ENCODE data around the gene MAD2L2.
"Not testable (repeated sequence)": the region's sequence is repeated elsewhere in the genome, so short reads cannot be mapped to it uniquely, and the experiment has no call there.

The MAD2L2 gene

DNA sequence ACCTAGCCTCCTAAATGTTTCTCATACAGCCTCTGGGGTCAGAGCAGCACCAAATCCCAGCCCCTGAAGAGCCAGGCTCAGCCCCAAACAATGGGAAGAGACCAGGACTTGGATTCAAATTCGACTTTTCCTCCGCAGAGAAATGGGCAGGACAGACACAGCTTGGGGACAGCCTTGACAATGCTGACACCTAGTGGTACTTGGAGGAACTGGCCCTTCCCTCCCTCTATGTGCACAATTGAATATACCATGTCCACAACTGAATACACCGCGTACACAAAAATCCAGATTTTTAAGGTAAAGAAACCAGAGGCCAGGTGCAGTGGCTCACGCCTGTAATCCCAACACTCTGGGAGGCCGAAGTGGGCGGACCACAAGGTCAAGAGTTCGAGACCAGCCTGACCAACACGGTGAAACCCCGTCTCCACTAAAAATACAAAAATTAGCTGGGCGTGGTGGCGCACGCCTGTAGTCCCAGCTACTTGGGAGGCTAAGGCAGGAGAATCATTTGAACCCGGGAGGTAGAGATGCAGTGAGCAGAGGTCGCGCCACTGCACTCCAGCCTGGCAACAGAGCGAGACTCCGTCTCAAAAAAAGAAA lies 38.4 kb downstream of the MAD2L2 start:
- CTCF ChIA-PET = interaction anchor here (0.6 to 4.7 kb wide), 20 partner anchors 11 to 605 kb away, joined by 3 to 19 read pairs (median 4); partner anchors contain the start of genes AGTRAP and FBXO2
- POLR2A ChIA-PET (ENCODE audit: low non-redundant PET); H3K27ac ChIP-seq: not testable (repeated sequence)
- DNase-seq (ENCODE audit: low spot score) = peak; percentile 71
- TF ChIP-seq, protein P1, sequence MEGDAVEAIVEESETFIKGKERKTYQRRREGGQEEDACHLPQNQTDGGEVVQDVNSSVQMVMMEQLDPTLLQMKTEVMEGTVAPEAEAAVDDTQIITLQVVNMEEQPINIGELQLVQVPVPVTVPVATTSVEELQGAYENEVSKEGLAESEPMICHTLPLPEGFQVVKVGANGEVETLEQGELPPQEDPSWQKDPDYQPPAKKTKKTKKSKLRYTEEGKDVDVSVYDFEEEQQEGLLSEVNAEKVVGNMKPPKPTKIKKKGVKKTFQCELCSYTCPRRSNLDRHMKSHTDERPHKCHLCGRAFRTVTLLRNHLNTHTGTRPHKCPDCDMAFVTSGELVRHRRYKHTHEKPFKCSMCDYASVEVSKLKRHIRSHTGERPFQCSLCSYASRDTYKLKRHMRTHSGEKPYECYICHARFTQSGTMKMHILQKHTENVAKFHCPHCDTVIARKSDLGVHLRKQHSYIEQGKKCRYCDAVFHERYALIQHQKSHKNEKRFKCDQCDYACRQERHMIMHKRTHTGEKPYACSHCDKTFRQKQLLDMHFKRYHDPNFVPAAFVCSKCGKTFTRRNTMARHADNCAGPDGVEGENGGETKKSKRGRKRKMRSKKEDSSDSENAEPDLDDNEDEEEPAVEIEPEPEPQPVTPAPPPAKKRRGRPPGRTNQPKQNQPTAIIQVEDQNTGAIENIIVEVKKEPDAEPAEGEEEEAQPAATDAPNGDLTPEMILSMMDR (conservative IDR thresholded peaks at IDR 0.05; ENCODE audit: low read depth) = peak; percentile 94

DNA sequence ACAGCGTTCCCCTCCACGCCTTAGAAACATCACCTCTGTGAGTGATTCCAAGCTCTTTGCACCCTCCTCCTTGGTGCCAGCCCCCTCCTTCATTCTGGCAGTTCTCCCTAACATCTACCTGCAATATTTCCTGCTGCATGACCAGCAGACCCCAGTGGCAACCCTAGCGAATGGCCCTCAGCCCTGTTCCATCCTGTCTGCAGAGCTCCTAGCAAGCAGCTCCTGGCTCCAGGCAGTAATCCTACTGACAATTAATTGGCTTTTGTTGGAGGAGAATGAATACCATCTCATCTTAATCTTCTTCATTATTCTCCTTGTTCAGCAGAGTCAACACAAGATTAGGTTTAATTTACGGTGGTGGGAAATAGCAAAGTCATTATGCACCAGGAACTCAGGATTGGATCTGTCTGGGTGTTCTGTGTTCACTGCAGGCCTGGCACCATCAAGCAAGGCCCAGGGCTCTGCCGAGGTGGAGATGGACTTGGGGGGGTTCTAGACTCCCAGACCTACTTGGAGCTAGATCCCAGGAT lies 39.1 kb downstream of the MAD2L2 start:
- ChIA-PET POLR2A (ENCODE audit: low non-redundant PET) (no interaction called here), CTCF (interaction anchor here (0.6 to 4.7 kb wide), 23 partner anchors 12 to 604 kb away, joined by 3 to 19 read pairs (median 4); partner anchors contain the start of genes AGTRAP, FBXO2 and UBIAD1)
- H3K27ac ChIP-seq = no peak overlapping the region
- TF ChIP-seq, protein P1 (conservative IDR thresholded peaks at IDR 0.05; ENCODE audit: low read depth) = no peak
- DNase-seq (ENCODE audit: low spot score) = no peak

DNA sequence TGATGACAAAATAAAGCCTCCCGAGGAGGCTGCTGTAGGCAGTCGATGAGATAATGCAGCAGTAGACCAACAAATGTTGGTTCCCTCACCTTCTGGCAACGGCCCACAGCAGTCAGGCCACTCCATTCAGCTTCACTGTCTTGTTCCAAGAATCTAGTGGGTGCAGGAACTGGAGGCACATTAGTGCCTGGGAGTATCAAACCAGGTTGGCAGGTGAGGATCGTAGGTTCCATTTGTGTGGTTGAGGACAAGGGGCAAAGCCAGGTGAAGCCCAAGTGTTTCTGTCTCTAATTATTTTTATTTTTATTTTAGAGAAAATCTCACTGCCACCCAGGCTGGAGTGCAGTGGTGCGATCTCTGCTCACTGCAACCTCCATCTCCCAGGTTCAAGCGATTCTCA lies 40.0 kb downstream of the MAD2L2 start:
- no peak for DNase-seq (ENCODE audit: low spot score)
- CTCF ChIA-PET = interaction anchor here (0.7 to 4.7 kb wide), 4 partner anchors 9 to 603 kb away, joined by 3 to 19 read pairs (median 8); partner anchors contain the start of gene UBIAD1

DNA sequence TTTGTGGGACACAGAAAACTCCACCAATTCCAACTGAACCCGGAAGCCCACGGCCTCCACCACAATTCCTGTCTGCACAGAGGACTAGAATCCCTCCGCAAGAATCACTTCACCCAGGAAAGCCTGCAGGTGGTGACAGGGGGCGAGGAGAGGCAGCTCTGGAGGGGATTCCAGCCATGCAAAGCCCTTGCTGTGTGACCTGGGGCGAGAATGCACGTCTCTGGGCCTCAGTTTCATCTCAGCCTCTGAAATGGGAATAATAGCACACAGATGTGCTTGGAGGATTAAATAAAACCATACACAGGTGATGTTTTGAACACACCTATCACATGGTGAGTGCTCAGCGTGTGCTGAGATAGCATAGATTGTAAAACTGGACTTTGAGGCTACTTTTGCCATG lies 40.8 kb downstream of the MAD2L2 start:
- no peak for DNase-seq (ENCODE audit: low spot score)
- CTCF ChIA-PET = no interaction called here
- POLR2A ChIA-PET (ENCODE audit: low non-redundant PET) = interaction anchor here (0.6 kb wide), 3 partner anchors 41 to 1167 kb away, joined by 3 to 5 read pairs (median 3); partner anchors contain the start of gene MAD2L2
- TF ChIP-seq, protein P1 (conservative IDR thresholded peaks at IDR 0.05; ENCODE audit: low read depth) = no peak
- H3K27ac ChIP-seq = no peak overlapping the region

More for the DNA sequence above, 40.0 kb downstream of the MAD2L2 start:
- POLR2A ChIA-PET (ENCODE audit: low non-redundant PET) = no interaction called here
- H3K27ac ChIP-seq = no peak overlapping the region
- TF ChIP-seq, protein P1 (conservative IDR thresholded peaks at IDR 0.05; ENCODE audit: low read depth) = no peak

DNA sequence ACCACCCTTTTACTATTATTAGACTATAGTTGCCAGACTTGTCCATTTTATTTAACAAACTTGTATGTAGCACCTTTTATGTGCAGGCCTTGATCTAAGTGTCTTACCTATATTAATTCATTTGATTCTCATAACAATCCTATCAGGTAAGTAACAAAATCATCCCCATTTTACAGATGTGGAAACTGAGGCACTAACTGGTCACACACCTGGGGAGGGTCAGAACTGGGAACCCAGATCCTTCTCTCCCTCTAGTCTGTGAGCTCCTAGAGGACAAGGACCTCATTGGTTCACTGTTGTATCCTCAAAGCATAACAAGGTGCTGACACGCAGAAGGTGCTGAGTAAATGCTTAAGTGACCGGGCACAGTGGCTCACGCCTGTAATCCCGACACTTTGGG lies 41.6 kb downstream of the MAD2L2 start:
- no peak overlapping the region for H3K27ac ChIP-seq
- DNase-seq (ENCODE audit: low spot score) = no peak
- ChIA-PET CTCF (no interaction called here), POLR2A (ENCODE audit: low non-redundant PET) (no interaction called here)
- TF ChIP-seq, protein P1 (conservative IDR thresholded peaks at IDR 0.05; ENCODE audit: low read depth) = no peak

DNA sequence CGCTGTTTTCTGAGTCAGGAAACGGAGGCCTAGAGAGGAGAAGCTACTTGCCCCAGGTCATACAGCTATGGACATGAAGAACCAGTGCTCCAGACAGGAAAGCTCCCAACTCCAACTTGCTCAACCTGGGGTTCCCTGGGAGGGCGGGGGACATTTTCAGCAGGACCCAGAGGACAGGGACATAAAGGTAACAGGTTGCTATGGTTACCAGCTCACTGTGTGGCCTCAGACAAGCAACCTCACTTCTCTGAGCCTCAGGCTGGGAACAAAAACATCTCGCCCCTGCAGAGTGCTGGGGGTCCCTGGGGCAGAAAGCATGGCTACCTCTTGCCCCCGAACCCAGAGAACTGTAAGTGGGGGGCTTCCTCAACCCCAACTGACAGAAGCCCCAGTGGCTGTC lies 42.8 kb downstream of the MAD2L2 start:
- H3K27ac ChIP-seq = no peak overlapping the region
- POLR2A ChIA-PET (ENCODE audit: low non-redundant PET) = interaction anchor here (0.5 kb wide), 1 partner anchor 37 kb away, joined by 3 read pairs; no protein-coding TSS in a partner anchor
- CTCF ChIA-PET = interaction anchor here (0.6 to 1.0 kb wide), 2 partner anchors 52 to 111 kb away, joined by 4 read pairs; no protein-coding TSS in a partner anchor
- TF ChIP-seq, protein P1 (conservative IDR thresholded peaks at IDR 0.05; ENCODE audit: low read depth) = no peak
- no peak for DNase-seq (ENCODE audit: low spot score)

All from RWPE1 (cell line).